ENCODE measurements around the gene VTCN1. TPM values are rescaled to one million over a fixed set of nuclear protein-coding genes. Genes with fewer than 3 reads are reported as not detected.
"Not testable (repeated sequence)": the region's sequence is repeated elsewhere in the genome, so short reads cannot be mapped to it uniquely, and the experiment has no call there.

Gene VTCN1
- total RNA-seq, 4 donors from 2014 or later, result not detected

- intact Hi-C loops (cut with DNase I), result loop anchor here (5.0 to 10.0 kb wide), 2 partner anchors 54 to 163 kb away; no protein-coding TSS in a partner anchor
- H3K27ac ChIP-seq, result peak within 1 kb of the TSS; percentile 84 to 94 (median 87)
- no peaks in the 10 kb centered on the region for H3K9me3 ChIP-seq
- peaks cover 9 to 11% of the 10 kb centered on the region in 2 donors for H3K4me1 ChIP-seq
- peak within 1 kb of the TSS; percentile 18 to 80 (median 59) for H3K4me3 ChIP-seq (replicated peaks in 1 of 3)
- H3K36me3 ChIP-seq, result no peaks in the 10 kb centered on the region
- DNase-seq, result peak; percentile 98
- H3K27me3 ChIP-seq, result no peaks in the 10 kb centered on the region
- TF ChIP-seq POLR2A (IDR thresholded peaks at IDR 0.05), result peak in 1 of 2 donors; percentile 73
- peak; percentile 38 to 82 (median 70) for TF ChIP-seq CTCF (IDR thresholded peaks at IDR 0.05)
- WGBS, 2 donors, result 1% methylated on average over 33 to 47 of the region's 71 CpGs
Measured at GRCh38 chr1:117121589-117122329, 89.0 kb downstream of the VTCN1 start, which contains the start of gene TRIM45. Gene TRIM45 (minus strand): TSS chr1:117121749. CDS start chr1:117121201, 548 bp downstream.

GRCh38 chr1:117120774-117121588 is 89.7 kb downstream of the VTCN1 start:
- H3K4me1 ChIP-seq, result peaks cover 9 to 11% of the 10 kb centered on the region in 2 donors
- H3K27me3 ChIP-seq, result no peaks in the 10 kb centered on the region
- DNase-seq, result no peak
- H3K9me3 ChIP-seq, result no peaks in the 10 kb centered on the region
- intact Hi-C loops (cut with DNase I), result loop anchor here (5.0 to 10.0 kb wide), 2 partner anchors 54 to 164 kb away; no protein-coding TSS in a partner anchor
- H3K4me3 ChIP-seq (replicated peaks in 1 of 3), result peak overlapping the region; percentile 18 to 80 (median 59)
- H3K36me3 ChIP-seq, result no peaks in the 10 kb centered on the region
- no peak for TF ChIP-seq POLR2A (IDR thresholded peaks at IDR 0.05)
- TF ChIP-seq CTCF (IDR thresholded peaks at IDR 0.05), result no peak
- peak overlapping the region; percentile 84 to 94 (median 87) for H3K27ac ChIP-seq
- 19 to 22% methylated on average over 24 to 29 of the region's 29 CpGs for WGBS, 2 donors

- H3K27me3 ChIP-seq; H3K9me3 ChIP-seq; intact Hi-C loops (cut with DNase I); H3K36me3 ChIP-seq; H3K27ac ChIP-seq; H3K4me3 ChIP-seq (replicated peaks in 1 of 3); DNase-seq: not testable (repeated sequence)
- peaks cover 9 to 11% of the 10 kb centered on the region in 2 donors for H3K4me1 ChIP-seq
- WGBS, 2 donors, result 95 to 96% methylated on average over 10 of the region's 10 CpGs
Measured at GRCh38 chr1:117119144-117119543, 91.6 kb downstream of the VTCN1 start.

- TF ChIP-seq CTCF (IDR thresholded peaks at IDR 0.05) (no peak), POLR2A (IDR thresholded peaks at IDR 0.05) (no peak)
- intact Hi-C loops (cut with DNase I), result no loop called here
- DNase-seq, result no peak
- H3K9me3 ChIP-seq, result no peaks in the 10 kb centered on the region
- peaks cover 0 to under 1% of the 10 kb centered on the region in 2 donors for H3K36me3 ChIP-seq
- 89 to 97% methylated on average over 11 of the region's 12 CpGs for WGBS, 2 donors
- no peak overlapping the region for H3K4me3 ChIP-seq (replicated peaks in 1 of 3)
- no peaks in the 10 kb centered on the region for H3K27me3 ChIP-seq
- H3K27ac ChIP-seq, result no peak overlapping the region
- peaks cover 9 to 11% of the 10 kb centered on the region in 2 donors for H3K4me1 ChIP-seq
Measured at GRCh38 chr1:117118137-117118536, 92.6 kb downstream of the VTCN1 start.

GRCh38 chr1:117117697-117118096 is 93.0 kb downstream of the VTCN1 start:
- intact Hi-C loops (cut with DNase I), result no loop called here
- H3K4me1 ChIP-seq, result peaks cover 9 to 11% of the 10 kb centered on the region in 2 donors
- no peak overlapping the region for H3K4me3 ChIP-seq (replicated peaks in 1 of 3)
- no peak overlapping the region for H3K27ac ChIP-seq
- no peaks in the 10 kb centered on the region for H3K27me3 ChIP-seq
- no peaks in the 10 kb centered on the region for H3K9me3 ChIP-seq
- TF ChIP-seq CTCF (IDR thresholded peaks at IDR 0.05), result no peak
- no peak for TF ChIP-seq POLR2A (IDR thresholded peaks at IDR 0.05)
- H3K36me3 ChIP-seq, result peaks cover 0 to 3% of the 10 kb centered on the region in 2 donors
- DNase-seq, result no peak
- 94 to 100% methylated on average over 2 of the region's 2 CpGs for WGBS, 2 donors
